ENCODE measurements around the gene NAGPA. TPM values are rescaled to one million over a fixed set of nuclear protein-coding genes. Genes with fewer than 3 reads are reported as not detected.

Gene NAGPA
- total RNA-seq, 1 experiment from 2014 or later, result 12.5 TPM

DNA sequence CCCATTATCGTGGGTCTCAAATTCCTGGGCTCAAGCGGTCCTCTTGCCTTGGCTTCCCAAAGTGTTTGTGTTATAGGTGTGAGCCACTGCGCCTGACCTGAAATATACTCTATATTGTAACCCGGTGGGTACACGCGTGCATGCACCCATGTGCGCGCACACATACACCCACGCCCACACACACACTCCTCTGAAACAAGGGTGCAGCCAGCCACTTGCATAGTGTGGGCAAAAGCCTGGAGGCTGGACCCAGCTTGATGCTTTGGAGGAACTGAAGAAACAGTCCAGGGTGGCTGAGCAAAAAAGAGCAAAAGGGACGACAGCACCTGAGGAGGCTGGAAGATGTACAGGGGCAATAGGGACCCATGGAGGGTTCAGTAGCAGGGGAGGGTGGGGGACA is 29.9 kb downstream of the NAGPA start (continued):
- TF ChIP-seq GRHL2 (CRISPR knock-in tag; IDR thresholded peaks at IDR 0.05; ENCODE audit: insufficient replicate concordance, severe bottlenecking), result no peak
- TF ChIP-seq, protein P1, sequence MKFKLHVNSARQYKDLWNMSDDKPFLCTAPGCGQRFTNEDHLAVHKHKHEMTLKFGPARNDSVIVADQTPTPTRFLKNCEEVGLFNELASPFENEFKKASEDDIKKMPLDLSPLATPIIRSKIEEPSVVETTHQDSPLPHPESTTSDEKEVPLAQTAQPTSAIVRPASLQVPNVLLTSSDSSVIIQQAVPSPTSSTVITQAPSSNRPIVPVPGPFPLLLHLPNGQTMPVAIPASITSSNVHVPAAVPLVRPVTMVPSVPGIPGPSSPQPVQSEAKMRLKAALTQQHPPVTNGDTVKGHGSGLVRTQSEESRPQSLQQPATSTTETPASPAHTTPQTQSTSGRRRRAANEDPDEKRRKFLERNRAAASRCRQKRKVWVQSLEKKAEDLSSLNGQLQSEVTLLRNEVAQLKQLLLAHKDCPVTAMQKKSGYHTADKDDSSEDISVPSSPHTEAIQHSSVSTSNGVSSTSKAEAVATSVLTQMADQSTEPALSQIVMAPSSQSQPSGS (CRISPR knock-in tag; IDR thresholded peaks at IDR 0.05; ENCODE audit: borderline replicate concordance, low read depth), result no peak
- no peak for TF ChIP-seq USF1 (CRISPR knock-in tag; IDR thresholded peaks at IDR 0.05)
- no peak for TF ChIP-seq SP1 (CRISPR knock-in tag; conservative IDR thresholded peaks at IDR 0.05)
- TF ChIP-seq FOXK1 (CRISPR knock-in tag; IDR thresholded peaks at IDR 0.05), result no peak
- TF ChIP-seq ELF4 (CRISPR knock-in tag; IDR thresholded peaks at IDR 0.05; ENCODE audit: low read depth), result no peak
- TF ChIP-seq ZNF263 (CRISPR knock-in tag; IDR thresholded peaks at IDR 0.05; ENCODE audit: low read depth), result no peak
- TF ChIP-seq, protein P2, sequence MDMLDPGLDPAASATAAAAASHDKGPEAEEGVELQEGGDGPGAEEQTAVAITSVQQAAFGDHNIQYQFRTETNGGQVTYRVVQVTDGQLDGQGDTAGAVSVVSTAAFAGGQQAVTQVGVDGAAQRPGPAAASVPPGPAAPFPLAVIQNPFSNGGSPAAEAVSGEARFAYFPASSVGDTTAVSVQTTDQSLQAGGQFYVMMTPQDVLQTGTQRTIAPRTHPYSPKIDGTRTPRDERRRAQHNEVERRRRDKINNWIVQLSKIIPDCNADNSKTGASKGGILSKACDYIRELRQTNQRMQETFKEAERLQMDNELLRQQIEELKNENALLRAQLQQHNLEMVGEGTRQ (CRISPR knock-in tag; IDR thresholded peaks at IDR 0.05), result no peak
- TF ChIP-seq, protein P3, sequence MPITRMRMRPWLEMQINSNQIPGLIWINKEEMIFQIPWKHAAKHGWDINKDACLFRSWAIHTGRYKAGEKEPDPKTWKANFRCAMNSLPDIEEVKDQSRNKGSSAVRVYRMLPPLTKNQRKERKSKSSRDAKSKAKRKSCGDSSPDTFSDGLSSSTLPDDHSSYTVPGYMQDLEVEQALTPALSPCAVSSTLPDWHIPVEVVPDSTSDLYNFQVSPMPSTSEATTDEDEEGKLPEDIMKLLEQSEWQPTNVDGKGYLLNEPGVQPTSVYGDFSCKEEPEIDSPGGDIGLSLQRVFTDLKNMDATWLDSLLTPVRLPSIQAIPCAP (CRISPR knock-in tag; IDR thresholded peaks at IDR 0.05), result no peak
- TF ChIP-seq MAX (CRISPR knock-in tag; IDR thresholded peaks at IDR 0.05), result no peak

DNA sequence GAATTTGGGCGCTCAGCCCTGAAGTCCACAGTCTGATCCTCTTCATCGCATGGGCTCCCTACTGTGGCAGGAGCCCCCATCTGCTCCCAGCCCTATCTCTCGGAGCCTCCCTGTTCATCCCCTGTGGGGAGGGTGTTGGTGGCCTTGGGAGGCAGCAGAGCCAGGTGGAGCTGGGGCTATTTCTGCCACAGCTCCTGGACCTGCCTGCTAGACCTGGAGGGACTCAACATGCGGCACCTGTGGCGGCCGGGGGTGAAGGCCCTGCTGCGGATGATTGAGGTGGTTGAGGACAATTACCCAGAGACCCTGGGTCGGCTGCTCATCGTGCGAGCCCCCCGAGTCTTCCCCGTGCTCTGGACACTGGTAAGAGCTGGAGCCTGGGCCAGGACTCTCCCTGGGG is 30.5 kb downstream of the NAGPA start:
- Mint-ChIP-seq H3K36me3 (no peaks in the 10 kb centered on the region), H3K27ac (no peak overlapping the region), H3K4me3 (no peak overlapping the region), H3K4me1 (no peaks in the 10 kb centered on the region), H3K27me3 (ENCODE audit: low read depth) (no peaks in the 10 kb centered on the region), H3K9me3 (no peaks in the 10 kb centered on the region)
- CTCF ChIA-PET, result no interaction called here
- no peak for DNase-seq (ENCODE audit: low spot score)
- no peak for ATAC-seq
- POLR2A ChIA-PET, result no interaction called here
- TF ChIP-seq JUN (CRISPR knock-in tag; IDR thresholded peaks at IDR 0.05), result no peak
- no peak for TF ChIP-seq FOXK1 (CRISPR knock-in tag; IDR thresholded peaks at IDR 0.05)
- TF ChIP-seq, protein P4, sequence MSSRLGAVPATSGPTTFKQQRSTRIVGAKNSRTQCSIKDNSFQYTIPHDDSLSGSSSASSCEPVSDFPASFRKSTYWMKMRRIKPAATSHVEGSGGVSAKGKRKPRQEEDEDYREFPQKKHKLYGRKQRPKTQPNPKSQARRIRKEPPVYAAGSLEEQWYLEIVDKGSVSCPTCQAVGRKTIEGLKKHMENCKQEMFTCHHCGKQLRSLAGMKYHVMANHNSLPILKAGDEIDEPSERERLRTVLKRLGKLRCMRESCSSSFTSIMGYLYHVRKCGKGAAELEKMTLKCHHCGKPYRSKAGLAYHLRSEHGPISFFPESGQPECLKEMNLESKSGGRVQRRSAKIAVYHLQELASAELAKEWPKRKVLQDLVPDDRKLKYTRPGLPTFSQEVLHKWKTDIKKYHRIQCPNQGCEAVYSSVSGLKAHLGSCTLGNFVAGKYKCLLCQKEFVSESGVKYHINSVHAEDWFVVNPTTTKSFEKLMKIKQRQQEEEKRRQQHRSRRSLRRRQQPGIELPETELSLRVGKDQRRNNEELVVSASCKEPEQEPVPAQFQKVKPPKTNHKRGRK (CRISPR knock-in tag; IDR thresholded peaks at IDR 0.05; ENCODE audit: borderline replicate concordance), result no peak

DNA sequence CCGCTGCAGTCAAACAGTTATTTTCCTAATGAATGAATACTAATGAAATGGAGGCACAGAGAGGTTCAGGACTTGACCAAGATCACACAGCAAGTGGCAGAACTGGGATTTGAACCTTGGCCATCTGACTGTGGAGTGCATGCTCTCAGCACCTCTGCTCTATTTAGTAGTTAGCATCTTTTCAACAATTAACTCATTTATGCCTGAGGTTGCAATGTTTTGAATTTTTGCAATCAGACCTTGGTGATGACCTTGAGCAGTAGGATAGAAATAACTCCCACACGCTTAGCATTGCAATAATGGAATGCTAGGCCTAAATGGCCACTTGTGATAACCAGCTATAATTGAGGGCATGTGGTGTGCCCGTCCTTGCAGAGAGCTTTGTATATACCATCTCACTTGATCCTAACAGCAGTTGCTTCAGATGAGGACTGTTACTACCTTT is 31.0 kb downstream of the NAGPA start:
- Mint-ChIP-seq H3K4me3 (no peak overlapping the region), H3K9me3 (no peaks in the 10 kb centered on the region), H3K4me1 (no peaks in the 10 kb centered on the region), H3K27ac (no peak overlapping the region), H3K36me3 (no peaks in the 10 kb centered on the region), H3K27me3 (ENCODE audit: low read depth) (no peaks in the 10 kb centered on the region)
- DNase-seq (ENCODE audit: low spot score) (no peak), ATAC-seq (no peak)
- TF ChIP-seq GABPB1 (CRISPR knock-in tag; IDR thresholded peaks at IDR 0.05) (0 out of 2 replicates have a peak, but pooled peaks have one; percentile 31), MYBL2 (CRISPR knock-in tag; IDR thresholded peaks at IDR 0.05) (no peak)
- POLR2A ChIA-PET, result no interaction called here
- CTCF ChIA-PET, result no interaction called here

GRCh38 chr16:5001986-5002385 is 31.7 kb downstream of the NAGPA start:
- no peaks in the 10 kb centered on the region for H3K9me3 Mint-ChIP-seq
- ChIA-PET POLR2A (no interaction called here), CTCF (interaction anchor here (1.0 kb wide), 1 partner anchor 57 kb away, joined by 3 read pairs; no protein-coding TSS in a partner anchor)
- H3K27ac Mint-ChIP-seq, result no peak overlapping the region
- H3K4me3 Mint-ChIP-seq, result no peak overlapping the region
- no peaks in the 10 kb centered on the region for H3K4me1 Mint-ChIP-seq
- DNase-seq (ENCODE audit: low spot score) (no peak), ATAC-seq (no peak)
- no peaks in the 10 kb centered on the region for H3K36me3 Mint-ChIP-seq
- TF ChIP-seq ZNF423 (CRISPR knock-in tag; IDR thresholded peaks at IDR 0.05) (no peak), FOXJ3 (CRISPR knock-in tag; IDR thresholded peaks at IDR 0.05; ENCODE audit: borderline replicate concordance) (no peak), TEAD4 (CRISPR knock-in tag; IDR thresholded peaks at IDR 0.05) (no peak), ETV6 (CRISPR knock-in tag; IDR thresholded peaks at IDR 0.05) (no peak), ESRRA (CRISPR knock-in tag; IDR thresholded peaks at IDR 0.05; ENCODE audit: borderline replicate concordance) (no peak)
- H3K27me3 Mint-ChIP-seq (ENCODE audit: low read depth), result no peaks in the 10 kb centered on the region

Measured in WTC11 (cell line).